SK-N-SH (cell line): ENCODE measurements around the gene BCO1. TPM values are rescaled to one million over a fixed set of nuclear protein-coding genes. Genes with fewer than 3 reads are reported as not detected.

Experiments
- CTCF ChIA-PET: fragments of 300-600, 350-600 bp; formaldehyde crosslinking; extraction: SDS; loops from one replicate; lab custom pipeline; 2021; lab: Yijun Ruan, JAX
- POLR2A ChIA-PET: fragments of 350-600 bp; sonication (Branson Sonifier 250); formaldehyde crosslinking; extraction: SDS; loops from one replicate; lab custom pipeline; 2020; ENCODE audit warnings: antibody characterized with exemption, inconsistent platforms; lab: Yijun Ruan, JAX
- DNase-seq: peaks from one replicate; pipeline ENCODE4 v3.0.0; 2012
- H2AFZ ChIP-seq: fragments of 200-600 bp; sonication (generic); 2 replicates; pipeline ENCODE4 v1.8.1; 2016; ENCODE audit warnings: antibody characterized with exemption, mild to moderate bottlenecking, low read depth
- H3F3A ChIP-seq: fragments of 200-600 bp; sonication (generic); replicated peaks from 2 replicates; pipeline ENCODE3; 2016; ENCODE audit warnings: antibody characterized with exemption, mild to moderate bottlenecking; ENCODE audit not compliant: insufficient read depth
- H3K27ac ChIP-seq, 2 experiments: fragments of 200-500 bp in 1 of 2; fragments of 200-600 bp in 1 of 2; sonication (Bioruptor generic) in 1 of 2; sonication (generic), shearing (Covaris generic) in 1 of 2; 2 replicates each; pipeline versions ENCODE4 v1.5.1 to v1.6.1; 2014 to 2016; ENCODE audit warnings: low read depth in 2 of 2, inconsistent platforms in 1 of 2, low read length in 1 of 2, mild to moderate bottlenecking in 1 of 2, mixed read lengths in 1 of 2
- H3K27me3 ChIP-seq: fragments of 200-600 bp; sonication (generic), shearing (Covaris generic); 2 replicates; pipeline ENCODE4 v1.6.1; 2016; ENCODE audit warnings: mixed run types; ENCODE audit not compliant: insufficient read depth
- H3K36me3 ChIP-seq, 2 experiments: fragments of 200-500 bp in 1 of 2; fragments of 200-600 bp in 1 of 2; sonication (Bioruptor generic) in 1 of 2; sonication (generic) in 1 of 2; replicated peaks in 1 of 2; 2 replicates each; pipeline versions ENCODE3 to v1.5.1; 2014 to 2016; ENCODE audit warnings: low read length in 1 of 2, mild to moderate bottlenecking in 1 of 2; ENCODE audit not compliant: insufficient read depth in 2 of 2, control insufficient read depth in 1 of 2
- H3K4me1 ChIP-seq, 2 experiments: fragments of 200-500 bp in 1 of 2; fragments of 200-600 bp in 1 of 2; sonication (Bioruptor generic) in 1 of 2; sonication (generic), shearing (Covaris generic) in 1 of 2; 2 replicates each; pipeline versions ENCODE4 v1.5.1 to v1.6.1; 2014 to 2016; ENCODE audit warnings: low read depth in 1 of 2, low read length in 1 of 2, mixed run types in 1 of 2; ENCODE audit not compliant: insufficient read depth in 2 of 2, control insufficient read depth in 1 of 2
- H3K4me2 ChIP-seq: fragments of 200-600 bp; sonication (generic), shearing (Covaris generic); 2 replicates; pipeline ENCODE4 v1.6.1; 2017; ENCODE audit warnings: mixed run types
- H3K4me3 ChIP-seq, 2 experiments: fragments of 200-500 bp in 1 of 2; fragments of 200-600 bp in 1 of 2; sonication (Bioruptor generic) in 1 of 2; sonication (generic), shearing (Covaris generic) in 1 of 2; 2 replicates each; pipeline versions ENCODE4 v1.5.1 to v1.8.1; 2014 to 2016; ENCODE audit warnings: low read depth in 2 of 2, inconsistent platforms in 1 of 2, low read length in 1 of 2, mild to moderate bottlenecking in 1 of 2, mixed read lengths in 1 of 2, moderate library complexity in 1 of 2
- H3K79me2 ChIP-seq: fragments of 200-600 bp; sonication (generic); 2 replicates; pipeline ENCODE4 v1.8.1; 2017; ENCODE audit warnings: mild to moderate bottlenecking; ENCODE audit not compliant: insufficient read depth
- H3K9ac ChIP-seq: fragments of 200-600 bp; sonication (generic); 2 replicates; pipeline ENCODE4 v1.6.1; 2017; ENCODE audit warnings: mixed run types
- H3K9me2 ChIP-seq: fragments of 200-600 bp; sonication (generic); 2 replicates; pipeline ENCODE4 v1.6.1; 2017; ENCODE audit warnings: mixed run types
- H3K9me3 ChIP-seq: fragments of 200-600 bp; sonication (generic); 2 replicates; pipeline ENCODE4 v1.6.1; 2017; ENCODE audit warnings: mixed run types, mild to moderate bottlenecking, moderate library complexity
- H4K20me1 ChIP-seq: fragments of 200-600 bp; sonication (generic); 2 replicates; pipeline ENCODE4 v1.6.1; 2017; ENCODE audit warnings: mild to moderate bottlenecking, mixed run types; ENCODE audit not compliant: insufficient read depth
- CTCF ChIP-seq: fragments of 200-600 bp; sonication (generic); IDR thresholded peaks from 2 replicates; pipeline ENCODE4 v1.6.1; 2017; ENCODE audit warnings: antibody characterized with exemption, mild to moderate bottlenecking, moderate library complexity
- FOSL2 ChIP-seq: IDR thresholded peaks from 2 replicates; pipeline ENCODE4 v1.4.0; 2012; ENCODE audit warnings: low read depth, mild to moderate bottlenecking, moderate library complexity, borderline replicate concordance
- MAX ChIP-seq: IDR thresholded peaks from 2 replicates; pipeline ENCODE4 v1.4.0; 2012; ENCODE audit warnings: low read depth
- RCOR1 ChIP-seq: fragments of 150-350 bp; IDR thresholded peaks from 2 replicates; pipeline ENCODE4 v1.6.1; 2017; ENCODE audit warnings: antibody characterized with exemption, low read length
- REST ChIP-seq: IDR thresholded peaks from 2 replicates; pipeline ENCODE4 v1.6.1; 2012; ENCODE audit warnings: mild to moderate bottlenecking, low read depth, low read length, moderate library complexity
- SMC3 ChIP-seq: IDR thresholded peaks from 2 replicates; pipeline ENCODE4 v1.6.1; 2012; ENCODE audit warnings: low read depth, low read length, improper control_type of control experiment
- TAF1 ChIP-seq: IDR thresholded peaks from 2 replicates; pipeline ENCODE4 v1.6.1; 2012; ENCODE audit warnings: low read depth, mild to moderate bottlenecking, low read length, moderate library complexity, borderline replicate concordance
- TCF12 ChIP-seq: IDR thresholded peaks from 2 replicates; pipeline ENCODE4 v1.4.0; 2012
- TEAD4 ChIP-seq: IDR thresholded peaks from 2 replicates; pipeline ENCODE4 v1.4.0; 2012; ENCODE audit warnings: mild to moderate bottlenecking, borderline replicate concordance; ENCODE audit not compliant: insufficient read depth
- USF2 ChIP-seq: fragments of 150-350 bp; IDR thresholded peaks from 2 replicates; pipeline ENCODE4 v1.6.1; 2017; ENCODE audit warnings: antibody characterized with exemption, low read length, low read depth, borderline replicate concordance
- WGBS: methylation state at CpG from one replicate; pipeline ENCODE4 v1.1.6; 2017; ENCODE audit warnings: low lambda C conversion rate; 5-methylcytosine and 5-hydroxymethylcytosine counted together
- polyA plus RNA-seq, 3 experiments: library from polyadenylated mRNA; depleted of rRNA; stranded (reverse); fragments of >200 nt; gene quantifications; 2 replicates each; pipeline ENCODE4 v1.2.3, GENCODE V29; 2012

Gene BCO1
- polyA plus RNA-seq, 1 of the 3 experiments (the other 2 are of a cell fraction) = 0.02 TPM

- TF ChIP-seq REST (no peak), USF2 (no peak)
These were observed 49.3 kb upstream of the BCO1 start (continued) for GRCh38 chr16:81189100-81189664.

- no peak overlapping the region for H3K4me2 ChIP-seq
- no peak for TF ChIP-seq REST
- TF ChIP-seq SMC3 = no peak
- no peak for TF ChIP-seq CTCF
- TF ChIP-seq FOSL2 = no peak
- no peak for TF ChIP-seq TCF12
- TF ChIP-seq RCOR1 = no peak
- no peak for TF ChIP-seq MAX
- no peak for TF ChIP-seq TEAD4
- TF ChIP-seq TAF1 = no peak
- no peak for DNase-seq
- 55% methylated on average over 3 of the region's 3 CpGs for WGBS
- H3K4me3 ChIP-seq = no peak overlapping the region
- no peaks in the 10 kb centered on the region for H4K20me1 ChIP-seq
- no peaks in the 10 kb centered on the region for H3K36me3 ChIP-seq
- H3K9ac ChIP-seq = no peak overlapping the region
- H3K9me3 ChIP-seq = no peaks in the 10 kb centered on the region
- CTCF ChIA-PET = interaction anchor here (1.5 kb wide), 1 partner anchor 14 kb away, joined by 5 read pairs; no protein-coding TSS in a partner anchor
- no peaks in the 10 kb centered on the region for H3F3A ChIP-seq
- no peaks in the 10 kb centered on the region; the same call in 1 of the 2 replicates for H3K27me3 ChIP-seq
- peak overlapping the region; percentile 44; the same call in 1 of the 2 replicates for H2AFZ ChIP-seq
- peaks cover 0 to 3% of the 10 kb centered on the region in 2 experiments; a peak in 1 of 4 replicates for H3K4me1 ChIP-seq
- H3K9me2 ChIP-seq = no peaks in the 10 kb centered on the region
- no peaks in the 10 kb centered on the region for H3K79me2 ChIP-seq
- no peak overlapping the region for H3K27ac ChIP-seq
- POLR2A ChIA-PET = no interaction called here
These were observed 47.8 kb upstream of the BCO1 start for GRCh38 chr16:81190667-81191066.
